GM18867 (cell line): Measurements from ENCODE around the gene GNPTAB.
A peak's percentile ranks its signal among the peaks of the same experiment; 100 is the strongest.

Source experiments
- ATAC-seq: cut with Tn5 transposase; IDR thresholded peaks from one replicate; pipeline ENCODE4 v1.9.1; 2021; ENCODE audit warnings: mild to moderate bottlenecking, moderate library complexity; ENCODE audit not compliant: unreplicated experiment

Gene GNPTAB

DNA sequence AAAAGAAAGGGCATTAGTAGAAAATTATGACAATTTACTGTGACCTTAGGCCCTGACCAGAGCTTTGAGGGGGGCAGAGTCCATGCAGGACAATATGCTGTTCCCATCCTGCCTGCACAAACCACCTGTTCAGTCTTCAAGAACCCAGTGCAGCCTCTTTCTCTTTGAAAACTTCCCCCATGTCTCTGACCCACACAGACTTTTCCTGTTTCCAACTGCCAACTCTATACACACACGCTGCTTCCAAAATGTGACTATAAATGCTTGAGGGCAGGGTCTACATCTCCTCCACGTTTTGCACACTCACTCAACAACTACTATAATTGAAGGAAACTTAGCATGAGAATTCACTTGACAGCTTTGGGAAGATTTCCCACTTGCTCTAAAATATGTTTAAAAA is 54.9 kb downstream of the GNPTAB start:
- ATAC-seq, result no peak

DNA sequence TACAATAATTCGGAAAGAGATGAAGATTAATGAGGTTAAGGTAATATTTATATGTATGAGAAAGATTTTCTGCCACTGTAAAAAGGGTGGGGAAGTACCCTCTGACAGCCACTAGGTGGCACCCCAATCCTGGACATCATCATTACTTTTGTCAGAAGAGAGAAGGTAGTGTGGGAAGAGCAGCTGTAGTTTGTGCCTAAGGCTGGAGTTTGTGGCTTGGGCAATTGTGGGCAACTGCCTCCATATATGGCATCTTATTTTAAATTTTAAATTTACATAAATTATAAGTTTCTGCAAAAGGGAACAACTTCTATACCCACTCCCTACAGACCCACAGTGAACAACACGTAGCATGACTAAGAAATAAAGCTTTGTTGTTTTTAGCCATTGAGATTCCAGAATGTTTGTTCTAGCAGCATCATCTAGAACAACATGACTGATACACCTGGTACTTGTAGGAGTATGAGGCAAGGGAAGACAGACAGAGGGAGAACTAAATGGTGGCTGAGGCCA is 57.1 kb downstream of the GNPTAB start:
- peak; percentile 90 for ATAC-seq

DNA sequence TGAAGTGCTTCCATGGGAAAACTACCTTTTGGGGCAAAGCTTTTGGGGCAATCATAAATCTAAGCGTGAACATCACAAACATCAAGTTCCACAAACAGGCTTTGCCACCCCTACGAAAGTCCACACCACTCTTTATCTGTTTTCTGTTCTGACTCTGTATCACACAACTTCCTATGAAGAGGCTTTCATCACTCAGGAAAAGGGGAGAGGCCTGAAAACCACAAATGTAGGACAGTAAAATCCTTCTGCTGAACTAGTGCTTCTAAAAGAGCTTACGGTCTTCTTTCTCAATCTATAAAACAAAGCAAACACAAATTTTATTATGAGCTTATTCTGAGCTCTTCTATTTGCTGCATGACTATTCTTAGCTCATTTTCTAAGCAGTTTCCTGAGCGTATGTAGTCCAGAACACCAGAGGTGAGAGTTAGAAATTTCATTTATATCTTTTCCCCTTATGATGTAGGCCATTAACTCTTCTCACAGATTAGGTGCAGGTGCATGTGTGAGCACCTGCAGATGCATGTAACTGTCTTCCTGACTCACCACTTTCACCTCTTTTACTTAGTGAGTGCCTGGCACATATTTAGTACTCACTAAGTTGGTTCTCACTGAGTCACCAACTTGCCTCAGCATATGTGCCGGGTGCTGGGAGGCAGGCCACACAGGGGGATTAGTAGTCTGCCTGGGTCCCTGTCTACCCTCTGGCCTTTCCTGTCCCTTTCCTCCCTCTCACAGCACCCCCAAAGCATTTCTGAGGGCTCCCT is 58.6 kb downstream of the GNPTAB start:
- no peak for ATAC-seq

DNA sequence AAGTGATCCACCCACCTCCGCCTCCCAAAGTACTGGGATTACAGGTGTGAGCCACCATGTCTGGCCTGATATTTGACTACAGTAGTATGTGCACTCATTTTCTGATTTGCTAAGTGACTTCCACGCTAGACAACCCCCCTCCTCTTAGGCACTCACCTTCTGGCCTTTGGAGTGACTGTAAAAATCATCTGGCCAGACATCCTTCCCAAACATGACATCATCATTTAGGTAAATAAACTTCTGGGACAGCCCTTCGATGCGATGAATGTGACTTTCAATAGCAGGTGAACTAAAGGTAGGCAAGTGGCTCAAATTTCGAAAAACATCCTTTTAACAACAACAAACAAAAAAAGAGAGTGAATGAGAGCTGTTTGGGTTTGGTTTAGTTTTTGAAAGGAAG is 60.9 kb downstream of the GNPTAB start:
- no peak for ATAC-seq

DNA sequence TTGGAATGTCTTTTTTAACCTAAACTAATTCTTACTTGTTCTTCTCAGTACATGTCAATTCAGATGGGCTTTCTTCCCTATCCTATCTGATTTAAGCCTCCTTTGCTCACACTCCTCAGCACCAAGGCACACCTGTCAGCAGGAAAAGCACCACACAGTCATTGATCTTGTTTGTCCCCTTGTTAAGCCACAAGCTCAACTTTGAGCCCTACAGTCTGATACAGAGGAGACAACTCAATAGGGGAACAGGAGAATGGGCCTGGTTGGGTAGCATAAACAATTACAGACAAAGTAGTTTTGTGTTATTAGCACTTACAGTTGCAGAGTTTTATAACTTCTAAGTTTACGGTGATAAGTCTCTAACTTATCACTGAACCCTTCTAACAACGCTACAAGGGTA is 62.0 kb downstream of the GNPTAB start:
- ATAC-seq, result no peak

DNA sequence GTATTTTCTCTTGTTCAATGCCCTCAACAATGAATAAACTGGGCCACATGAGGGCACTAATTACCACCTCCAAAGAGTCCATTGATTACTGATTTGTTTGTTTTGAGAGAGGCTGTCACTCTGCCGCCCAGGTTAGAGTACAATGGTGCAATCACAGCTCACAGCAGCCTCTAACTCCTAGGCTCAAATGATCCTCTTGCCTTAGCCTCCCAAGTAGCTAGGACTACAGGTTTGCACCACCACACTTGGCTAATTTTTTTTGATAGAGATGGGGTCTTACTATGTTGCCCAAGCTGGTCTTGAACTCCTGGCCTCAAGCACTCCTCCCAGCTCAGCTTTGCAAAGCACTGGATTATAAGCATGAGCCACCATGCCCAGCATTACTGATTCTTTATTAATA is 63.2 kb downstream of the GNPTAB start:
- ATAC-seq, result no peak

DNA sequence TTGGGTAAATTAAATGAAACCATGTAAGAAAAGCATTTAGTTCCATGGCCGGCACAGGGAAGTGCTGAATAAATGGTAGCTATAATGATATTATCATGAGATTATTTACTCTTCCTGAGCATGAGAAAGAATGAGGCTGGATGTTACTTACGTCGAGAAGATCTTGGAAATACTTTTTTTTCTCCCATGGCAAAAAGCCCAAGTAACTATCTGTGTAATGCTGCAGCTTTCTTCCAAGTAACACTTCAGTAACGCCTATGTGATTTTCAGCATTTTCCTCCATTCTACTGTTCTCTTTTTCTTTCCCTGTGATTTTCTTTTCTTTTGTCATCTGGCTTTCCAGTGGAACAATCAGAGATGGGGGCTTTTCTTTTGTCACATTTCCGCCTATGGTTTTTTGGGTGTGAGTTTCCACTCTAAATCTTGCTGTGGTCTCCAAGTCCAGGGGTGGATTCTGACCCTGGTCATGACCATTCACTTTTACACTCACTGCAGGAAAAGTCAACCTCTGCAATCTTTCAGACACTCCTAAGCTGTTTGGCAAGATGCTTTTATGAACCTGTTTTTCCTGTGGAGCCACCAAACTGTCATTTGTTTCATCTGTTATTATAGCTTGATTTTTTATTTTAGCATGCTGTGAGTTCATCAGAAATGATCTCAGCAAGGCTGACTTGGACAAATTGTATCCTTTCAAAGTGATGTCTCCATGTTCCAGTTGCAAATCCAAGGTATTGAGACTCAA is 66.5 kb downstream of the GNPTAB start:
- no peak for ATAC-seq

DNA sequence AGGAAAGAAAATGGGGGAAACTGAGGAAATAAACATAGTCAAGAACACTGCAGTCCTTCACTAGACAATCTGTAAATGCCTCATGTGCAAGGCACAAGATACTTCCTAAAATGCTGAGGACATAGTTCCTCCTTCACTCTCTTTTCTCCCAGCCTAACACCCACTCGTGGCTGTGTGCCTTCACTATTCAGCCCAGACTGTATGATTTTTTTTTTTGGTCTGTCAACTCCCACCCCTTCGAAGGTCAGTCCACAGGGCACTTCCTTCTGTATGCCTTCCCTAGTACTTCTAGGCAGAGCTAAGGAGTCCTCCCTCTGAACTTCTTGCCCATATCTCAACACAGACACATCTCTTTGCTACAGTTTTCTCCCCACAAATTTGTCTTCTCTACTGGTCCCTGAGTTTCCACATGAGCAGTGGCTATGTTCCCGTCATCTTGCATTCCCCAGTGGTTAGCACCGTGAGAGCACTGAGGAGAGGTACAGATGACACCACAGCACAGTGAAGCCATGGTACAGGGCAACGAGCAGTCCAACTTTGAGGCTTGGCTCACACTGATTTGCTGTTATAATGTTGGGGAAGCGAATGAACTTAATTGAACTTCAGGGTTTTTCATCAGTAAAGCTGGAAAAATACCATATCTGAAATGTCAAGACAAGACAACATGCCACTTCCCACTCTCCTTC is 67.4 kb downstream of the GNPTAB start:
- ATAC-seq, result no peak

DNA sequence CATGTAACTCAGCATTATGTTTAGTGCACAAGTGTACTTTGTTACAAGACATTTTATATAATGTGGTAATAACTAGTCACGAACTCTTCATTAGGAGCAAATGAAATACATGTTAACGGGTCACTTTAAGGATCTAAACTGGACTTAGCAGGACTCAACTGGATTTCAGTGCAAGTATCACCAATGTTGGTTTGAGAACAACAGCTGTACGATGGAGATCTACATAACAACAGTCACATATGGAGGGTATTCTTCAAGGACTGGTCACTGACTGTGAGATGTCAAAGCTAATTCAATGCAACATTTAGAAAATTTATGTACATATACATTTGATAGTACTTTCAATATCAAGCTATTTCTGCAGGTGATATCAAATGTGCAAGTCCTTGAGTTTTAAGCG is 69.0 kb downstream of the GNPTAB start:
- ATAC-seq, result no peak

DNA sequence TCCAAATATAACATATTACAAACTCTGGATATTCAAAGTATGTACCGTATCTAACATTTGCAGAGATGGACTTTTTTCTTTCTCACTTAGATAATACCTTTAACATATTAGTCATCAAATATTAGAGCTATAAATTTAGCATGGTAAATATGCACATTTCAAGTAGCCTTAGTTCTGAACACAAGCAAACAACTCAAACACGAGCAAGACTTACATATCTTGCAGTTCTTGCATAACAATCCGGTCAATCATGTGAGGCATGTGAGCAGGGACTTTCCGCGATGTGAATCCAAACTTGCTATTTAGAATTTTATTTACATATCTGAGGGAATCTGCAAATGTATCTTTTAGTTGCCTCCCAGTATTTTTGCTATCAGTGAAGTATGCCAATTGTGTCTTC is 69.4 kb downstream of the GNPTAB start:
- no peak for ATAC-seq

DNA sequence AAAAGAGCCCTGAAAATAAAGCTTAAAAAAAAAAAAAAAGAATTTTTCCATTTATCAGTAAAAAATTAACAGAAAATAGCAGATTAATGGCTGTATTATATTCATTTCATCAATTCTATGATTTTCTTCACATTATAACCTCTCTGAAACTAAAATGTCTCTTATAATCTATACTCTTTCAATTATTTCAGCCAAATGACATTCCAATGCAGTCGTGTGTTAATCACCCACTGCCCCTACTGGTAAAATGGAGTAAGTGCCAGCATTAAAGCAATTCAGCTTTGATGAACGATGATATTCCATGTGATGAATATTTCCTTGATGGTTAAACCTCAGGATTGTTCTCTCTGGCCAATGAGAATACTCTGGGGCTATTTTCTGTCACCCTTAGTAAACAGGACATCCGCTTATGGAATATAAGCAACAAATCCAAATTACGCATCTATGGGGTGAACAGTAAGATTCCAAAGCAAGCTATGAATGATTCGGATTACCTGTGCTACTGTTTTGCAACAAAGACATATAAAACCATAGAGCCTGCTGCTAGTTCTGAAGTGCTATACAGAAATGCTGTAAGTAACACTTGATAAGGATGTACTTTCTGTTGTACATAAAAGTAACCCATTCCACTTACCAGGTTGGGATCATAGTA is 71.2 kb downstream of the GNPTAB start:
- no peak for ATAC-seq

DNA sequence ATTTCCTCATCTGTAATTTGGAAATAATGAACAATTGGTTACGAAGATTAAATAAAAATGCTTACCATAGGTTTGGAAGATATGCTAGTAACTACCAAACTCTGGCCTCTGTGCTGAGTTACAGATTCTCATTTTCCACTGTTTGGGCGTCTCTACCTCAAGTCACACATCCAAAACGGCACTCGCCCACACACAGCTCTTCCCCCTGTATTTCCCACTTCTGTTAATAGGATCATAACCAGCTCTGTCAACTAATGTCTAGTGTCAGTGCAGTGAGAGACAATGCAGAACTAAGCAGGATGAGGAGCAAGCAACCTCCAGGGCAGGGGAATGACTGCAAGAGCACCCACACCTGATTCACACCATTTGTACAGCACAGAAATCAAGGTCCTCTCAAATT is 80.6 kb downstream of the GNPTAB start:
- ATAC-seq, result no peak

DNA sequence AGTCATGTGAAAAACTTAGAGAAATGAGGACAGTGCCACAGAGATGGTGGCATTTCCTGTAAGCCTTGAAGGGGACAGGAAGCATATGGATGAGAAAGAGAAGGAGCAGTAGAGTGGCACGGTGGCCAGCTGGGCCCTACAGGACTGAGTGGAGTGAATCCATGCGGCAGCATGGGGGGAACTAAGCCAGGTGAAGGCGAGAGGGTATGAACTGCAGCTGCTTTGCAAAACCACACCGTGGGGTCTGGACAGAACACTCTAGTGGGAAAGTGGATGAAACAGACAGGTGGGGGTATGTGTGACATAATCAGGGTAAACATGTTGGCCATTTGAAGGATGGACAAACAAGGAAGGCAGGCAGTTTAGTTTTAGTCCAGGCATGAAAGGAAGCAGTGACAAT is 81.1 kb downstream of the GNPTAB start:
- no peak for ATAC-seq

DNA sequence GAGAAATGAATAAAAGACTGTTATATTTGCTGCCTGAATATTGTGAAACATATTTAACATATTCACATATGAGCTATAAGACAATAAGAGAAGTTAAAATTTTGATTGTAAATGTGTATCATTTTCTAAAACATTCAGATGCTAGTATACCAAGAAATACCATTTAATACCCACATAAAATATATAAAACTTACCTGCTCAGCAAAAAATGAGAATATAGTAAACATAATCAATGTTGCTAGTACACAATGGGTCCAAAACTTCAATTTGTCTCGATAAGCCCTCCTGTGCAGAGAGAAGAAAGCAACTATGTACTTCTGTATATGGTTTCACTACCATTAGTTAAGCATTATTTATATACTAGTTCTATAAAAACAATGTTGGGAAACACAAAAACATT is 81.9 kb downstream of the GNPTAB start:
- ATAC-seq, result no peak

DNA sequence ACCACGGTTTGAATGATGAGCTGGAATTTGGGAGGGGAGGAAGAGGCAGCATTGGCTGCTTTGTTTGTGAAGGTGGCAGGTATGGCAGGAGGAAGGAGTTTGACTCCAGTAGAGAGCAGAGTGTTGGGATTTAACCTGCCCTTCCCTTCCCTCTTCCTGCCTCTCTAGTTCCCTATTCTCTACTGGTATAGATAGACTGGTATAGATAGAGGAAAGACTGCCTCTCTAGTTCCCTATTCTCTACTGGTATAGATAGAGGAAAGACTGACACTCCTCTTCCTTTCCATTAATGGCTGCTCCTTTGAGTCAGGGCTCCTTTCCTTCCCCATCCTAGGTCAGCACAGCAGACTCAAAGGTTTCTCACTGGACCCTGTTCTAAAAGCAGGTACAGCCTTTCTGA is 83.1 kb downstream of the GNPTAB start:
- no peak for ATAC-seq

DNA sequence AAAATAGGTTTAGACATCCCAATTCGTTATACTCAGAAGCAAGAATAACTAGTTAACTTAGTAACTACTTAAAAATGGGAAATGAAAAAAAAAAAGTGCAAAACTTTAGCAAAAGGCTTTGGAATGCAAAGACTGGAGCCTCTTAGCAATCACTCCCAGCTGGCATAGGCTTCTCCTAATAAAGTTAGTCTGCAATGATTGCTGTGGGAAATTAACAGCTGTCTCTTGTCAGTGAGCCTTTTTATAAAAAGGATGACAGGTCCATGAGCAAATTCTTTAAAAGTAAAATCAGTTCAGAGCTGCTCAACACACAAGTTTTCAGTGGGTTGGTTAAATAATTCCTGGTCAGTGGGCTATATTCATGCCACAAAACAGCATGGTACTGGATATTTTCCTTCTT is 84.1 kb downstream of the GNPTAB start:
- no peak for ATAC-seq

DNA sequence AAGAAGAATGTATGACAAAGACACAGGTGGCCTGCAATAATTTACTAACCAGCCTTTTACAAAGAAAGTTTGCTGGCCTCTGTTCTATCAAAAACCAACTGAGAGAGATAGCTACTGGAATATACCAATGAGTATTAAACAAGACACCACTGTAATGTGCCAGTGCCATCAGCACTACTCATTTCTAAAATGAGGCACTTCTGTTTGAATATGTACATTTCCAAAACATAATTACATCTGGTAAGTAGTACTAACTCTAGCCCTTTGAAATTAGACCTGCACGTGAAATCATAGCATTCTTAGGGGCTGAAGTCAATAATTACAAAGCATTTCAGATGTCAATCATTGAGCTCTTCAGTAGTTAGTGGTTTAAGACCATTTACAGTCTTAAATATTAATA is 84.6 kb downstream of the GNPTAB start:
- no peak for ATAC-seq

DNA sequence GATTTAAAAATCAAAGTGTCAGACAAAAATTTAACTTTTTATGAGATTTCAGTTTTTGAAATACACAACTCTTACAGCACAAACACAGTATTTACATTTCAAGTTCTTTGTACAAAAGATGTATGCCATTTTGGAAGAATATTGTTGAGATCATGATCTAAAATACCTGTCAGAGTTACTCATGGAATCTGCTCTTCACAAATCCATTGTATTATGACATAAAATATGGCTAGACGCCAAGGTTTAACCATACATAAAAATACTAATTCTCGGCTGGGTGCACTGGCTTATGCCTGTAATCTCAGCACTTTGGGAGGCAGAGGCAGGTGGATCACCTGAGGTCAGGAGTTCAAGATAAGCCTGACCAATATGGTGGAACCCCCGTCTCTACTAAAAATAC is 85.3 kb downstream of the GNPTAB start:
- no peak for ATAC-seq

DNA sequence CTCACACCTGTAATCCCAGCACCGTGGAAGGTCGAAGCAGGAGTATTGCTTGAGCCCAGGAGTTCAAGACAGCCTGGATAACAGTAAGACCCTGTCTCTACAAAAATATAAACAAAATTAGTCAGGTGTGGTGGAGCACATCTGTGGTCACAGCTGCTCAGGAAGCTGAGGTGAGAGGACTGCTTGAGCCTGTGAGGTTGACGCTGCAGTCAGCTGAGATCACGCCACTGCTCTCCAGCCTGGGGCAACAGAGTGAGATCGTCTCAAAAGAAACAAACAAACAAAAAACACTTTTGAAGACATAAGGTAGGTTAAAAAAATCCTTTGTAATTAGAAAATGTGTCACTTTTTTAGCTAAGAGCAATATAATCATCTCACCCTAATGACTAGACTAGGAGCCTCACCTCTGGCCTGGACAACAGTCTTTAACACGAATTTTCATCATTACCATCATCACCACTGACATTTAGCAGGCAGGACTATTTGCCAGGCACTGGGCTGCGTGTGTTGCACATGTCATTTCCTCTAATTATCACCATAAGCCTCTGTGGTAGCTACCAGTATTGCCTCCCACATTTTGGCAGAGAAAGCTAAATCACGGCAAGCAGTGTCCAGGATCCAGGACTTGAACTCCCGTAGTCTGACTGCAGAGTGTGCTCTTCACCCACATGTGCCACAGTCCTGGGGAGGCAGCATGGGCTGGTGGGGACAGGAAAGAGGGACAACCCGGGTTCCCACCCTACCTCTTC is 86.9 kb downstream of the GNPTAB start:
- peak; percentile 97 for ATAC-seq

DNA sequence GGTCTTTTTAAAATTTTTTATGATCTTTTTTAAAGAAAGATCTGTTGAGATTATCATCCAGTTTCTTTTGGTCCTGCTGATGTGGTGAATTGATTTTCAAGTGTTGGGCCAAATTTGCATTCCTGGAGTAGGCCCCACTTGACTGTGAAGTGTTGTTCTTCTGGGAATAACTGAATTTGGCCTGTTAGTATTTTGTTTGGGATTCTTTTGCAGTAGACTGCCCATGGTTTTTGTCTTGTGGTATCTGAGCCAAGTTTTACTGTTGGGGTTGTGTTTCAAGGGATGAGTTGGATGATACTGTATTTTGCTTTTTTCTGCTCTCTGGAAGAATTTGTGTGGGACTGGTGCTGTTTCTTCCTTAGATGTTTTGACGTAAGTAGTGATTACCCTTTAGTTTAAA is 87.5 kb downstream of the GNPTAB start:
- ATAC-seq, result no peak

DNA sequence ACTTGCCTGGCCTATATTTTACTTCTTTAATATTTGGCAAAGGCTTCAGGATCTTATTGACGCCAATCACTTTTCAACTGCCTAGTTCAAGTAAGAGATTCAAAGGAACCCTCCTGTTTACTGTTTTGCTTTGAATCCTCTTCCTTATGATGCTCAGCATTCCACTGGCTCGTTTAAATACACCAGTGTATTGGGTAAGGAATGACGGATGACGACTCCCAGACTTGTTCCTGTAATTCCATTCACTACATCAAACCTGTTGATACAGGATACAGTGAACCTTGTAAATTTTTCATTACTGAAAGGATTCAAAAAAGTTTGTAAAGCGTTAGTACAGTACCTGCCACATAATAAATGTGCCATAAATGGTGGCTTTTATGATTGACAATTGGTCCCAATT is 89.8 kb downstream of the GNPTAB start:
- no peak for ATAC-seq
